CD14-positive monocyte (primary cell): ENCODE data around the gene PPP3CA. TPM values are rescaled to one million over a fixed set of nuclear protein-coding genes. Genes with fewer than 3 reads are reported as not detected.

Source experiments
- DNase-seq, 3 donors: peaks; one replicate each; pipeline ENCODE4 v3.0.0-alpha.2; 2011 to 2022
- H2AFZ ChIP-seq: 2 replicates; pipeline ENCODE4 v1.6.0; 2012; ENCODE audit warnings: mild to moderate bottlenecking, low read depth, low read length, inconsistent platforms; ENCODE audit not compliant: insufficient read depth, poor library complexity, severe bottlenecking
- H3K27ac ChIP-seq, 2 donors: 1 replicate in 1 of 2; 2 replicates in 1 of 2; pipeline ENCODE4 v1.5.1; 2012 to 2013; ENCODE audit warnings: low read length in 2 of 2, control low read depth in 1 of 2, inconsistent platforms in 1 of 2, low read depth in 1 of 2, mild to moderate bottlenecking in 1 of 2
- H3K27me3 ChIP-seq, 2 donors: one replicate each; pipeline versions ENCODE4 v1.6.0 to v1.6.1; 2011 to 2013; ENCODE audit warnings: low read length in 2 of 2; ENCODE audit not compliant: control insufficient read depth in 2 of 2, insufficient read depth in 2 of 2
- H3K36me3 ChIP-seq, 2 donors: replicated peaks in 1 of 2; 1 replicate in 1 of 2; 2 replicates in 1 of 2; pipeline versions ENCODE4 v1.5.1 to v1.6.1; 2012 to 2013; ENCODE audit warnings: low read length in 2 of 2, control low read depth in 1 of 2, inconsistent platforms in 1 of 2, mild to moderate bottlenecking in 1 of 2; ENCODE audit not compliant: insufficient read depth in 2 of 2, control insufficient read depth in 1 of 2
- H3K4me1 ChIP-seq, 2 donors: 1 replicate in 1 of 2; 2 replicates in 1 of 2; pipeline versions ENCODE4 v1.5.1 to v1.6.1; 2012 to 2013; ENCODE audit warnings: low read length in 2 of 2, control low read depth in 1 of 2, inconsistent platforms in 1 of 2, mild to moderate bottlenecking in 1 of 2, moderate library complexity in 1 of 2; ENCODE audit not compliant: insufficient read depth in 2 of 2, control insufficient read depth in 1 of 2
- H3K4me2 ChIP-seq: replicated peaks from 2 replicates; pipeline ENCODE3; 2012; ENCODE audit warnings: low read length, moderate library complexity, mild to moderate bottlenecking; ENCODE audit not compliant: poor library complexity, severe bottlenecking; ENCODE audit errors: extremely low read depth
- H3K4me3 ChIP-seq, 3 experiments: fragments of 200-600 bp in 1 of 3; sonication (generic) in 1 of 3; replicated peaks in 1 of 3; 1 replicate in 2 of 3; 2 replicates in 1 of 3; pipeline ENCODE4 v1.5.1; 2011 to 2013; ENCODE audit warnings: low read length in 3 of 3, mild to moderate bottlenecking in 3 of 3, control low read depth in 2 of 3, low read depth in 2 of 3, inconsistent platforms in 1 of 3, moderate library complexity in 1 of 3
- H3K79me2 ChIP-seq: 2 replicates; pipeline ENCODE4 v1.6.0; 2012; ENCODE audit warnings: mild to moderate bottlenecking, control low read depth, inconsistent platforms, low read length, moderate library complexity; ENCODE audit not compliant: insufficient read depth
- H3K9ac ChIP-seq: 2 replicates; pipeline ENCODE4 v1.6.0; 2017; ENCODE audit warnings: low read length, mild to moderate bottlenecking; ENCODE audit not compliant: insufficient read depth, poor library complexity, severe bottlenecking
- H3K9me3 ChIP-seq, 2 donors: replicated peaks in 1 of 2; 1 replicate in 1 of 2; 2 replicates in 1 of 2; pipeline versions ENCODE4 v1.5.1 to v1.6.1; 2012 to 2013; ENCODE audit warnings: low read length in 2 of 2, control low read depth in 1 of 2; ENCODE audit not compliant: control insufficient read depth in 1 of 2, insufficient read depth in 1 of 2
- H4K20me1 ChIP-seq: 2 replicates; pipeline ENCODE4 v1.6.0; 2012; ENCODE audit warnings: mild to moderate bottlenecking, low read length, control low read depth, moderate library complexity; ENCODE audit not compliant: insufficient read depth
- H3K27ac Mint-ChIP-seq, 7 donors: one replicate each; pipeline ENCODE4 v1.8.0; 2020; ENCODE audit warnings: mild to moderate bottlenecking in 7 of 7, mixed read lengths in 7 of 7, moderate library complexity in 6 of 7, inconsistent platforms in 2 of 7
- H3K27me3 Mint-ChIP-seq, 3 donors: one replicate each; pipeline ENCODE4 v1.8.0; 2021 to 2022; ENCODE audit warnings: low read depth in 3 of 3, mild to moderate bottlenecking in 3 of 3, mixed read lengths in 3 of 3, moderate library complexity in 3 of 3, inconsistent platforms in 1 of 3
- H3K36me3 Mint-ChIP-seq, 2 donors: one replicate each; pipeline ENCODE4 v1.8.0; 2020; ENCODE audit warnings: mixed read lengths in 2 of 2, inconsistent platforms in 1 of 2, mild to moderate bottlenecking in 1 of 2
- H3K4me1 Mint-ChIP-seq: one replicate; pipeline ENCODE4 v1.8.0; 2020; ENCODE audit warnings: mild to moderate bottlenecking, mixed read lengths
- H3K4me3 Mint-ChIP-seq, 2 donors: one replicate each; pipeline ENCODE4 v1.8.0; 2020; ENCODE audit warnings: mild to moderate bottlenecking in 2 of 2, mixed read lengths in 2 of 2, moderate library complexity in 1 of 2
- H3K9me3 Mint-ChIP-seq, 7 donors: one replicate each; pipeline ENCODE4 v1.8.0; 2020 to 2022; ENCODE audit warnings: mixed read lengths in 7 of 7, mild to moderate bottlenecking in 6 of 7, moderate library complexity in 6 of 7, inconsistent platforms in 2 of 7
- CTCF ChIP-seq: fragments of 200-600 bp; IDR thresholded peaks from one replicate; pipeline ENCODE4 v1.8.0; 2022; ENCODE audit warnings: antibody characterized with exemption, mild to moderate bottlenecking
- WGBS: methylation state at CpG from one replicate; pipeline ENCODE4 v1.1.5; 2013; ENCODE audit warnings: missing lambda C conversion rate; ENCODE audit not compliant: insufficient coverage; 5-methylcytosine and 5-hydroxymethylcytosine counted together
- intact Hi-C, 2 donors: fragments of 100-400 bp; cut with micrococcal nuclease; formaldehyde crosslinking; loops; one replicate each; pipeline versions ENCODE4 v1.15.0 to v1.15.1; 2023
- polyA plus RNA-seq, 3 donors: library from polyadenylated mRNA; depleted of rRNA in 1 of 3; unstranded in 2 of 3; stranded (reverse) in 1 of 3; fragments of 300-500 nt in 2 of 3; fragments of >200 nt in 1 of 3; fragmentation: Illumina TruSeq in 2 of 3; gene quantifications; 1 replicate in 2 of 3; 2 replicates in 1 of 3; pipeline ENCODE4 v1.2.3, GENCODE V29; 2012 to 2021

Gene PPP3CA
- polyA plus RNA-seq, 3 donors: 5.1 to 9.7 (median 8.9) TPM

- no peak for TF ChIP-seq CTCF
- H2AFZ ChIP-seq: no peak overlapping the region
- no CpG with 5 or more reads among the region's 4 CpGs for WGBS
- intact Hi-C loops: loop anchor here (10.0 kb wide), 1 partner anchor 147 kb away; the partner anchor contains the start of gene PPP3CA (in 2 of the 2)
- Mint-ChIP-seq H3K4me3 (no peak overlapping the region), H3K27ac (no peak overlapping the region), H3K36me3 (peaks cover 19 to 20% of the 10 kb centered on the region in 2 donors), H3K27me3 (peaks cover 0 to 1% (median 0%) of the 10 kb centered on the region in 3 donors), H3K9me3 (no peaks in the 10 kb centered on the region), H3K4me1 (peaks cover 17% of the 10 kb centered on the region)
- H3K4me1 ChIP-seq: peaks cover 11 to 17% of the 10 kb centered on the region in 2 donors
- no peak overlapping the region for H3K27ac ChIP-seq
- H3K9ac ChIP-seq: no peak overlapping the region
- H3K4me3 ChIP-seq: no peak overlapping the region
- no peak for DNase-seq
- no peaks in the 10 kb centered on the region for H3K27me3 ChIP-seq
- H4K20me1 ChIP-seq: peaks cover 66% of the 10 kb centered on the region
- no peaks in the 10 kb centered on the region for H3K9me3 ChIP-seq
- H3K36me3 ChIP-seq: peaks cover 8 to 35% of the 10 kb centered on the region in 2 donors
- no peak overlapping the region for H3K4me2 ChIP-seq
- peaks cover 51% of the 10 kb centered on the region for H3K79me2 ChIP-seq
Measured at GRCh38 chr4:101197350-101197749, 150.0 kb downstream of the PPP3CA start.

- no peak overlapping the region for H3K4me3 Mint-ChIP-seq
- H3K36me3 Mint-ChIP-seq: peaks cover 24 to 27% of the 10 kb centered on the region in 2 donors
- TF ChIP-seq CTCF: no peak
Measured at GRCh38 chr4:101192244-101192643, 155.1 kb downstream of the PPP3CA start.

More at GRCh38 chr4:101192244-101192643, 155.1 kb downstream of the PPP3CA start:
- no peaks in the 10 kb centered on the region for H3K4me1 ChIP-seq
- intact Hi-C loops: loop anchor here (10.0 kb wide), 1 partner anchor 153 kb away; the partner anchor contains the start of gene PPP3CA (in 2 of the 2)
- no peaks in the 10 kb centered on the region for H3K4me1 Mint-ChIP-seq
- H3K4me2 ChIP-seq: no peak overlapping the region
- H3K27me3 Mint-ChIP-seq: no peaks in the 10 kb centered on the region
- H2AFZ ChIP-seq: no peak overlapping the region
- peaks cover 59% of the 10 kb centered on the region for H4K20me1 ChIP-seq
- no peaks in the 10 kb centered on the region for H3K9me3 Mint-ChIP-seq
- H3K9me3 ChIP-seq: no peaks in the 10 kb centered on the region
- H3K4me3 ChIP-seq: no peak overlapping the region
- no peak overlapping the region for H3K9ac ChIP-seq
- no peak overlapping the region for H3K27ac ChIP-seq
- DNase-seq: no peak
- no peaks in the 10 kb centered on the region for H3K27me3 ChIP-seq
- peak overlapping the region in 3 of 7 donors; percentile 6 to 44 (median 25) for H3K27ac Mint-ChIP-seq
- peaks cover 10% of the 10 kb centered on the region for H3K79me2 ChIP-seq
- peaks cover 8 to 40% of the 10 kb centered on the region in 2 donors for H3K36me3 ChIP-seq
